Type B pancreatic cell (in vitro differentiated cells): ENCODE results near the gene UNG. TPM values are rescaled to one million over a fixed set of nuclear protein-coding genes. Genes with fewer than 3 reads are reported as not detected.

Experiments used
- DNase-seq: peaks from one replicate; pipeline ENCODE4 v3.0.0; 2021; ENCODE audit warnings: mixed read lengths; ENCODE audit not compliant: unreplicated experiment; ENCODE audit errors: extremely low spot score
- H3K27ac Mint-ChIP-seq: 2 replicates; pipeline ENCODE4 v1.8.0; 2021; ENCODE audit warnings: mild to moderate bottlenecking, mixed read lengths
- H3K27me3 Mint-ChIP-seq: 2 replicates; pipeline ENCODE4 v1.8.0; 2021; ENCODE audit warnings: mixed read lengths
- H3K36me3 Mint-ChIP-seq: 2 replicates; pipeline ENCODE4 v1.8.0; 2021; ENCODE audit warnings: mixed read lengths
- H3K4me1 Mint-ChIP-seq: one replicate; pipeline ENCODE4 v1.8.0; 2021; ENCODE audit warnings: mixed read lengths; ENCODE audit not compliant: unreplicated experiment
- H3K4me3 Mint-ChIP-seq: 2 replicates; pipeline ENCODE4 v1.8.0; 2021; ENCODE audit warnings: mild to moderate bottlenecking, mixed read lengths
- H3K9me3 Mint-ChIP-seq: 2 replicates; pipeline ENCODE4 v1.8.0; 2021; ENCODE audit warnings: mixed read lengths
- CTCF ChIP-seq: fragments of 200-600 bp; sonication (generic); conservative IDR thresholded peaks from 2 replicates; pipeline ENCODE4 v1.5.0; 2021; ENCODE audit warnings: antibody characterized with exemption, mild to moderate bottlenecking
- total RNA-seq: library from RNA; stranded (reverse); gene quantifications from 2 replicates; pipeline ENCODE4 v1.2.1, GENCODE V29; 2021; ENCODE audit warnings: low replicate concordance

UNG gene
- total RNA-seq, 1 donor from 2014 or later: 63.0 TPM

GRCh38 chr12:109100741-109101140 lies 3.3 kb downstream of the UNG start:
- Mint-ChIP-seq H3K27ac (no peak overlapping the region), H3K9me3 (no peaks in the 10 kb centered on the region), H3K4me1 (peaks cover 23% of the 10 kb centered on the region), H3K36me3 (peaks cover 29% of the 10 kb centered on the region), H3K27me3 (no peaks in the 10 kb centered on the region), H3K4me3 (no peak overlapping the region)
- no peak for DNase-seq
- TF ChIP-seq CTCF: no peak

GRCh38 chr12:109102491-109102890 lies 5.1 kb downstream of the UNG start:
- TF ChIP-seq CTCF: no peak
- H3K27me3 Mint-ChIP-seq: no peaks in the 10 kb centered on the region
- no peak overlapping the region for H3K4me3 Mint-ChIP-seq
- no peak for DNase-seq
- peaks cover 23% of the 10 kb centered on the region for H3K4me1 Mint-ChIP-seq
- no peak overlapping the region for H3K27ac Mint-ChIP-seq
- peaks cover 32% of the 10 kb centered on the region for H3K36me3 Mint-ChIP-seq
- no peaks in the 10 kb centered on the region for H3K9me3 Mint-ChIP-seq

GRCh38 chr12:109105176-109105575 lies 7.8 kb downstream of the UNG start:
- H3K27me3 Mint-ChIP-seq: no peaks in the 10 kb centered on the region
- no peaks in the 10 kb centered on the region for H3K9me3 Mint-ChIP-seq
- H3K27ac Mint-ChIP-seq: peak overlapping the region; percentile 14
- H3K36me3 Mint-ChIP-seq: peaks cover 34% of the 10 kb centered on the region
- TF ChIP-seq CTCF: no peak
- H3K4me3 Mint-ChIP-seq: no peak overlapping the region
- H3K4me1 Mint-ChIP-seq: peaks cover 12% of the 10 kb centered on the region
- no peak for DNase-seq

- no peak for TF ChIP-seq CTCF
- Mint-ChIP-seq H3K36me3 (peaks cover 20% of the 10 kb centered on the region), H3K4me1 (peaks cover 34% of the 10 kb centered on the region), H3K27me3 (no peaks in the 10 kb centered on the region), H3K4me3 (no peak overlapping the region), H3K27ac (peak overlapping the region; percentile 79), H3K9me3 (no peaks in the 10 kb centered on the region)
- DNase-seq: no peak
Measured at GRCh38 chr12:109109746-109110350, 12.5 kb downstream of the UNG start.

GRCh38 chr12:109110988-109111495 lies 13.6 kb downstream of the UNG start:
- H3K27ac Mint-ChIP-seq: peak overlapping the region; percentile 79
- H3K9me3 Mint-ChIP-seq: no peaks in the 10 kb centered on the region
- peak overlapping the region; percentile 84 for H3K4me3 Mint-ChIP-seq
- peak; percentile 83 for DNase-seq
- no peak for TF ChIP-seq CTCF
- H3K27me3 Mint-ChIP-seq: no peaks in the 10 kb centered on the region
- H3K36me3 Mint-ChIP-seq: peaks cover 11% of the 10 kb centered on the region
- H3K4me1 Mint-ChIP-seq: peaks cover 46% of the 10 kb centered on the region
